GM18868 (cell line): ENCODE measurements around the gene GOLGA8R.
"Not testable (repeated sequence)": the region's sequence is repeated elsewhere in the genome, so short reads cannot be mapped to it uniquely, and the experiment has no call there.

ENCODE experiments used
- ATAC-seq: cut with Tn5 transposase; IDR thresholded peaks from one replicate; pipeline ENCODE4 v1.9.1; 2021; ENCODE audit warnings: mild to moderate bottlenecking, moderate library complexity; ENCODE audit not compliant: unreplicated experiment

GOLGA8R gene, protein sequence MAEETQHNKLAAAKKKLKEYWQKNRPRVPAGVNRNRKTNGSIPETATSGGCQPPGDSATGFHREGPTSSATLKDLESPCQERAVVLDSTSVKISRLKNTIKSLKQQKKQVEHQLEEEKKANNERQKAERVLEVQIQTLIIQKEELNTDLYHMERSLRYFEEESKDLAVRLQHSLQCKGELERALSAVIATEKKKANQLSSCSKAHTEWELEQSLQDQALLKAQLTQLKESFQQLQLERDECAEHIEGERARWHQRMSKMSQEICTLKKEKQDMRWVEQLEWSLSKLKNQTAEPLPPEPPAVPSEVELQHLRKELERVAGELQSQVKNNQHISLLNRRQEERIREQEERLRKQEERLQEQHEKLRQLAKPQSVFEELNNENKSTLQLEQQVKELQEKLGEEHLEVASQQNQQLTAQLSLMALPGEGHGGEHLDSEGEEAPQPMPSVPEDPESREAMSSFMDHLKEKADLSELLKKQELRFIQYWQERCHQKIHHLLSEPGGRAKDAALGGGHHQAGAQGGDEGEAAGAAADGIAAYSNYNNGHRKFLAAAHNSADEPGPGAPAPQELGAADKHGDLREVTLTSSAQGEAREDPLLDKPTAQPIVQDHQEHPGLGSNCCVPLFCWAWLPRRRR

DNA sequence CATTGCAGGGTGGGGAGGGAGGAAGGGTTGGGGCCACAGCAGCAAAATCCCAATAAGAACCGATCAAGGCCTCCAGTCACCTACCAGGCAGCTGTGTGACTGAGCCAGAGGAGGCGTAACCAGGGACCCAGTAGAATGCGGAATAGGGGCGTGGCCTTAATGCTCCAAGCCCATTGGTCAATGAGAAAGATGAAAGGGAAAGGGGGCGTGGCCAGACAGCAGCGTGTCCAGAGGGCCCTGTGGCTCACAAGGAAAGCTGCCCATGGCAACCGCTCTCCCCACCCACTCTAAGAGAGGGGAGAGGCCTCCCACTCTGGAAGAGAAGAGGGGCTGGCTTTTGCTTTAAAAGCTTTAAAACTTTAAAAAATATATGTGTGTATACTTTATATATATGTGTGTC is at the start of gene GOLGA8R:
Gene GOLGA8R, minus strand, starts transcription at position 101 of the 400 bp plus-strand sequence. Its CDS starts 98 bp downstream, at position 3.
- not testable (repeated sequence) for ATAC-seq

DNA sequence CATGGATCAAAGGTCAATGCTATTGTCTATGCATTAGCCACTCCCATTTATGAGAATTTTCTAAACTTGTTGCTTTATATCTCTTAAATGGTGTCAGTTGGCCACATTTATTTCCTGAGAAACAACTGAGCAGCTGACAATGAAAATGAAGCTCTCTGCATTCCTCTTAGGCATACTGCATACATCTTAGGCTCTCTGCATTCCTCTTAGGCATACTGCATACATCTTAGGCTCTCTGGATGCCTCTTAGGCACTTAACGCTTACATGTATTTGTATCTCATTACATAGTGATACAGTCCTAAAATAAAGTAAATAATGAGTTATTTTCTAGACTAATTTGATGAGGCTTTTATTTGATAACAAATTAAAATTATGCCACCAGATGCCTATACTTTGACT is 49.8 kb upstream of the GOLGA8R start:
- not testable (repeated sequence) for ATAC-seq

DNA sequence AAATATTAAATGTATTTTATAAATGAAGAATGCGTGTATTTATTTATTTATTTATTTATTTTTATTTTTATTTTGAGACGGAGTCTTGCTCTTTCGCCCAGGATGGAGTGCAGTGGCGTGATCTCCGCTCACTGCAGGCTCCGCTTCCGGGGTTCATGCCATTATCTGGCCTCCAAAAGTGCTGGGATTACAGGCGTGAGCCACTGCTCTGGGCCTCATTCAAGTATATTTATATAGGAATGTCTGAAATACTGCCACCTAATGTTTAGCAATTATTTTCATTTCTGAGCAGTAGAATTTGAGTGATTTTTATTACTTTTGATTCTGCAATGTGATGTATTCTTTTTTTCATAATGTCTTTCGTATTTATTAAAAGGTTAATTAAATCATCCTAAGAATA is 48.1 kb upstream of the GOLGA8R start:
- ATAC-seq, result not testable (repeated sequence)

DNA sequence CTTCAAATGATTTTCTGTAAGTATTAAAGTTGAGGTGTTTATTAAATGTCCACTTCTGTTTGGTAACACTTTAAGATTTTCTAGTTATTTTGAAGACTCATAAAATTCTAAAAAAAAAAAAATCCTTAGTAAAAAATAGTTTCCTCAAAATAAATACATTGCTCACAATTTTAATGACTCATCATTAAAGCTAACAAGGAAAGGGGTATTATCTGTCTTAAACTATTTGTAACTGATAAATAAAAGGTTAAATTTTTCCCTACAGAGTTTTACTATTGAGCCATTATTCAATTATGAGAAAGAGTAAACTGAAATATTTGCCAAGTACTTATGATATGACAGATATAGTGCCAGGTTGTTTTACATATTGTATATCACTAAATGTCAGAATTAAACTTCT is 38.6 kb upstream of the GOLGA8R start:
- ATAC-seq, result not testable (repeated sequence)

DNA sequence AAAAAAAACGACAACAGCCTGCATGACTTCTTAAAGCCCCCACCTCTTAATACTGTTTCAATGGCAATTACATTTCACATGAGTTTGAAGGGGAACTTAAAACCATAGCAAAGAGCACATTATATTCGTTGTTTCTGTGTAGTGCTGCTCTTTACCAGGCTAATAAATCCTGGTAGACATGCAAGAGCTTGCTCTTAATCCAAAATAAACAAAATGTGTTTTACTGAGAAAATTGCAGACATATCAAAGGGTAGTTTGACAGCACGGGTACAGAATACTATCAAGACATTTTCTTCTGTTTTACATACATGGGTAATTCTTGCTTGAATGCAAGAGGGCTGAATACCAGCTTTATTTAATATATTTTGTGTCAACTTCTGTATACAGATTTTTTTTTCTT is 24.3 kb upstream of the GOLGA8R start:
- ATAC-seq, result not testable (repeated sequence)

DNA sequence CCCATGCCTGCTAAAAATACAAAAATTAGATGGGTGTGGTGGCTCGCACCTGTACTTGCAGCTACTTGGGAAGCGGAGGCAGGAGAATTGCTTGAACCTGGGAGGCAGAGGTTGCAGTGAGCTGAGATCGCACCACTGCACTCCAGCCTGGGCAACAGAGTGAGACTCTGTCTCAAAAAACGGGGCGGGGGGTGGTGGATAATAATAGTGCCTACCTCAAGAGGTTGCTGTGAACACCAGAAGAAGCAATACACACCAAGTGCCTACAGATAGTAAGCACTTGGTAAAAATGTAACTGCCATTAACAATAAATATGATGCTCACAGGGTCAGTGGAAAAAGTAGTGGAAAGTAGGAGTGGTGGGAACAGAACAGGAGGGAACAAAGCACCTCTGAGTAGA is 21.8 kb upstream of the GOLGA8R start:
- not testable (repeated sequence) for ATAC-seq

DNA sequence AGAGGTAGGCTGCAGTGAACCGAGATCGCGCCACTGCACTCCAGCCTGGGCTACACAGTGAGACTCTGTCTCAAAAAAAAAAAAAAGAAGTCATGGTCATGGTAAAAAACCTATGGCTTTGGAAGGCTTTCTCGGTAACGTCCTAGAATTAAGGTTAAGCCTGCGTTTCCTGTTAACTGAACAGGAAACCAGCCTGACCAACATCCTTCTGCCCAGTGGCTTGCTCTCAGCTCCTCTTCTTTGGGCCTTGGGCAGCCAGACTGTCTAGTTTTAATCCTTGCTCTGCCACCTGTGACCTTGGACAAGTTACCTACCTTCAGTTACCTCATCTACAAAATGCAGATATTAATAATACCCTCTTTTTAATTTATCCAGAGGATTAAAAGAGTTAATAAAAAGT is 6.7 kb upstream of the GOLGA8R start:
- not testable (repeated sequence) for ATAC-seq

DNA sequence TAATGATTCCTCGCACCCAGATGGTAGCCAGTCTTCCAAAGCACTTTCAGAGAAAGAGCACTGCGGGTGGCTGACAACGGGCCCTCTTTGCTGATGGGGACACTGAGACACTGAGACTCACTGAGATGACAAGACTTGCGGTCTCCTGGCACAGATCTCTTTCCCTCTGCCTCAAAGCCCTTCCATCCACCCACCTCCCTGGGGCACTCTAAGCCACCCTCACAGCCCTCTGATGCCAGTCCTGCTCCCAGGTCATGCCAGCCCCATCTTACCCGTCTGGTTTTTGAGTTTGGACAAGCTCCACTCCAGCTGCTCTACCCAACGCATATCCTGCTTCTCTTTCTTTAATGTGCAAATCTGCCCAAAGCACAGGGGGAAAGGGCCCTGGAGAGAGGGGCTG is 6.4 kb downstream of the GOLGA8R start:
- not testable (repeated sequence) for ATAC-seq

DNA sequence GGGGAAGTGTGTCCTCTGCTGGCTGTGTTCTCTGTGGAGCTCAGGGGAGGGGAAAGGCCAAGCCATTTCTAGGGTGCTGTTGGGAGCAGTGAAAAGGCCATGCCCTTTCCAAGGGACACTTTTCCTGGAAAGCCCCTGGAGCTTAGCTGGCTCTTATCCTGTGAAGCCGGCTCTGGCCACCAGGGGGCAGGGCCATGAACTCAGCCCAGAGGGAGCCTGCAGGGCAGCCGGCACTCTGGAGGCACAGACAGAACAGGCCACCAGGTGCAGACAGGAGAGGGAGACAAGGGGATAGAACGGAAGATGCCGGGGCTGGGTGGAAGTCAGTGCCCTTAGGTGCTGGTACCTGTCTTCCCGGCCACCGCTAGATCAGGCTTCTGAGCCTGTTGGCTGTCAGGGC is 15.1 kb downstream of the GOLGA8R start:
- ATAC-seq, result peak; percentile 58

DNA sequence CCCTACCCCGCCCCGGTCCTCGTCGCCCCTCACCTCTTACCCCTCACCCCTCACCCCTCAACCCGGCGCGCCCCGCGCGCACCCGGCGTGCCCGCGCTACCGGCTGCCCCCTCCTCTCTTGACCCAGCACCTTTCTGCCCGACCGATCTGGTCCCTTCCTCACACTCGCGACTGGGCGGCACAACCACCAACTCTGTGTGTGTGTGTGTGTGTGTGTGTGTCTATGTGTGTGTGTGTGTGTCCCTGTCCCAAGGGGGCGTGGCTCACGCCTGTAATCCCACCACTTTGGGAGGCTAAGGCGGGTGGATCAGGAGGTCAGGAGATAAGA is 20.4 kb downstream of the GOLGA8R start:
- ATAC-seq, result peak; percentile 14

DNA sequence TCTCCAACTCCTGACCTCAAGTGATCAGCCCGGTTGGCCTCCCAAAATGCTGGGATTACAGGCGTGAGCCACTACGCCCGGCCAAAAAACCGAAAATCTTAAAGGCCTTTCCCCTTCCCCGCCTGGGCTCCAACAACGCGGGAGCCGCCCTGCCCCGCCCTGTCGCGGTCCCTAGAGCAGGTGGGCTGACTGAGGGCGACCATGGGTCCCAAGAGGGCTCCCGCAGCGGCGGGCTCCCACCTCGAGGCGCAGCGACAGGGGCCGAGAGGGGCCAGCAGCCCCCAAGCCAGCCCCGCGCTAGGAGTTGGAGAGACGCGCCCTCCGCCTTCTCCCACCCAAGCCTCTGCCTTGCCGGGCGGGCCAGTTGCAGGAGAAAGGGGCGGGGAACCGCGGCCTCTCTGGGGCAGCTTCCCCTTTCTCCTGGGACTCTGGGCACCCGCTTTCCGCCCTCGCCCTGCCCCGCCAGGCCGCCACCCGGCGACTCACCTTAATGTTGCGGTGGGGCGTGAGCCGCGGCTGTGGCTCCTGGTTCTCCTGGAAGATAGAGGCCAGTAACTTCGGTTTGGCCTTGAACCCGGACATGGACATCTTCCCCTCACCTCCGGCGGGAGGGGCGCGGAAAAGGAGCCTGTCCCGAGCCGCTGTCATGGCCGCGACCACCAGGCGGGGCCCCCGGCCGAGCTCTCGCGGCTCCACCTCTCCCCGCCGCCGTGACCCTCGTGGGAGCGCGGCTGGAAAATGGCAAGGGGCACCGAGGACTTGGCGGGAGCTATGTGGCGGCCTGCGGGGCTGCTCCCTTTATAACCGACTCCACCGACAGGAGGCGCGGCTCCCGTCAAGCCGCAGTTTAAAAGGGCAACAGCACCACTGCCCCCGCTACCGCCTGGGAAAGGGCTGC is 21.0 kb downstream of the GOLGA8R start, which contains the start of gene CHRFAM7A:
Gene CHRFAM7A, minus strand, starts transcription at position 775 of the 898 bp plus-strand sequence. CDS start 10,189 bp downstream, outside the sequence.
- ATAC-seq, result peak; percentile 43

DNA sequence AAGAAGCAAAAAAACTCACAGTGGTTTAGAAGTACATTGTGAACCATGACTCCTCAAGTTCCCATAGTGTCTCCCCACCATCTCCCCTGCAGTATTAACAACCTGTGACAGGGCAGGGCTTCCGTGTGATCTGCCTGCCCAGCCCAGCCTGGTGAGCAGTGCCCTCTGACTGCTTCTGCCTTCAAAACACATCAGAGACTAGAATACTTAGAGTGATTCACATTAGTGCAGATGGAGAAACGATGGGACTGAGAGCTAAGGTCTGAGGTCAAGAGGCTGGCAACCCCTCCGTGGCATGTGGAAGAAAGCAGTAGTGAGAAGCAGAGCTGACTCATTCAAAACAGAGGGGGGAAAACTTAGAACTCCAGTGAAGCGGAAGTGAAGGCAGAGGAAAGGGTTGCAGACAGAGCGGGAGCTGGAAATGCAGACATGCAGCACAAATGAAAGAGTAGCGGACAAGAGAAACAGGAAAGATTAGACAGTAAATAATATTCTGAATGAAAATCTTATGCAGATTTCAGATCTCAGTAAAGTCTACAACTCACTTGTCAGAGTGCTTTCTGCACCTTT is 27.7 kb downstream of the GOLGA8R start:
- not testable (repeated sequence) for ATAC-seq

DNA sequence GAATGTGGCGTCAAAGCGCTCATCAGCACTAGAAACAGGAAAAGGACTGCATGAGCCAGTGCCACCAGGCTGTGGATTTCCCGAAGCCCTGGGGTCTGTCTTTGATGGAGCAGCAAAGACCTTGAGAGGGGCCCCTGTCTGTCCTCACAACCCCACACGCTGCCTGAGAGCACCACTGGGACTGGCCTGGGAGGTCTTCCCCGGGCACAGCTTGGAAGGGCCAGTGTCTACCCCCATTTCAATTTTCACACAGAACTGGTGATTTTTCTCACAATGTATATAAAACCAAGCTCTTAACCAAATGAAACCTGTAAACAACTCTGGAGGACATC is 37.0 kb downstream of the GOLGA8R start:
- ATAC-seq, result not testable (repeated sequence)

DNA sequence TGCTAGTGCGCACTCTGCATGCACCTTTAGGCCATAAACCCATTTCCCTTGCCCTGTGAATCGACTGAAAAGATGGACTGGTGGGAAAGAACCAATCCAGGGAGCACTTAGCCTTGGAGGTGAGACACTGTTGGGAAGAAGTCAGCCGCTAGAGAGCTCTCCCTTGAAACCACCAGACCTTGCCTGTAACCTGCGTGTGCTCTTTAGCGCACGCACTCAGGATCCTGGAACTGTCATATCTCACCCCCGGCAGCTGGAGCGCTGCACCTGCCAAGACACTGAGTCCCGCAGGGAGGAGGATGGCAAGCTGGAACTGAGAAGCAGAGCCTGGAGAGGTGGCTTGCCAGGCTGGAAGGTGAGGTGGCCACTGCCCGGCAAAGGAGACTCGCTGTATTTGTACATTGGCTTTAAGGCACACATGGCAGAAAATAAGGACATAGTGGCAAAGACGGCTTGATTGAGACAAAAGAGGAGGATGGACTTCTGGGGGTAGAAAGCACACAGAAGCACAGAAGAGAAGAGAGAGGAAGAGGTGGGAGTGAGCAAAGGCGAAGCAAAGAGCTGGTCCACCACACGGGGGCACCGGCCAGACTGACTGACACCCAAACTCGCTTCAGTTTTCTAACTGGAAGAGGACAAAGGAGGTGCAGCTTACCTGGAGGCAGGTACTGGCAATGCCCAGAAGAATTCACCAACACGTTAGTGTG is 37.5 kb downstream of the GOLGA8R start:
- ATAC-seq, result not testable (repeated sequence)

DNA sequence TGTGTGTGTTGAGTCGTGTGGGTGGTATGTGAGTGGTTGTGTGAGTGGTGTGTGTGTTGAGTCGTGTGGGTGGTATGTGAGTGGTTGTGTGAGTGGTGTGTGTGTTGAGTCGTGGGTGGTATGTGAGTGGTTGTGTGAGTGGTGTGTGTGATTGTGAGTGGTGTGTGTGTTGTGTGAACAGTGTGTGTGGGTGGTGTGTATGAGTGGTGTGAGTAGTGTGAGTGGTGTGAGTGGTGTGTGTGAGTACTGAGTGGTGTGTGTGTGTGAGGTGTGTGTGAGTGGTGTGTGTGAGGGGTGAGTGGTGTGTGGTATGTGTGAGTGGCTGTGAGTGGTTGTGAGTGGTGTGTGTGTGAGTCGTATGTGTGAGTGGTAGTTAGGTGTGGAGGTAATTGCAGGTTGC is 38.2 kb downstream of the GOLGA8R start:
- ATAC-seq, result not testable (repeated sequence)

DNA sequence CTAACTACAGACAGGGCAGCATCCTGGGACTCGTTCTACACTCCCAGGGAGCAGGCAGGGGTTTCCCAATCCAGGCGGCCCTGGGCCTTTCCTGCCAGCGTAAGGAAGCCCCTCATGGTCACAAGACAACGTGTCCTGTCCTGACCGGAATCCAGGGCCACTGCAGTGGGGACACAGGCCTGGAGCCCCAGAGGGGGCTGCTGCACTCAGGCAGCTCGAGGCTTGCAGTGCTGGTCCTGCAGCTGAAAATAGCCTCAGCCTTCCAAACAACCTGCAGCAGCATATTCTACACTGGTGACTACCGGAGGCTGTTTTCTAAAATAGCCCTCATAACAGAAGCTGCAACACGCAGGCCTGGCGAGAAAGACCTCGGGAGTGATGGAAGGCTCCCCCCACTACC is 39.2 kb downstream of the GOLGA8R start:
- not testable (repeated sequence) for ATAC-seq

DNA sequence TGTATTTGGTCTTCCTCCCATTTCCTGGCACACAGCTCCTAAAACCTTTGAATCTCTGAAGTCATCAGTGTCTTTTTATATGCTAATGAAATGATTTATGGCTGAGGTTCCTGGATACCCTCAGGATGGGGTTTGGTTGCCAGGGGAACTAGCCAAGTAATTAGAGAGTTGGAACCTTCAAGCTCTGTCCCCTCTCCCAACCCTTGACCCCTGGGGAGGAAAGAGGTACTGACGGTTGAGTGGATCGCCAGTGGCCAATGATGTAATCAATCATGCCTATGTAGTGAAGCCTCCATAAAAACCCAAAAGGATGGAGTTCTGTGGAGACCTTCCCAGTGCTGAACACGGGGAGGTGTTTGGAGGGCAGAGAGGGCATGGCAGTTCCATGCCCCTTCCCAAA is 45.8 kb downstream of the GOLGA8R start:
- not testable (repeated sequence) for ATAC-seq

DNA sequence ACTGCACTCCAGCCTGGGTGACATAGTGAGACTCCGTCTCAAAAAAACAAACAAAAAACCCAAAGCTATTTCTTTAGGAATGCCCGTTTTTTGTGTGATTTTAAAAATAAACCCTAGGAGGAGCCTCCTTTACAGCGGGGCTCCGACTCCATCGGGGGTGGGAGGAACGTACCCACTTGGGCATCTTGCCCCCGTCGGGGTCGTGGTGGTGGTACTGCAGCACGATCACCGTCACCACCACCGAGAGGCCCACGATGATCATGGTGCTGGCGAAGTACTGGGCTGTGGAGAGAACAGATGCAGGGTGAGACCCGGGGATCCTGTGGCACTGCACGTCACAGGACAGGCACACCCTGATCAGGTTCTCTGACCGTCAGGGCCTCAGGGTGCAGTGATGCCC is 46.8 kb downstream of the GOLGA8R start:
- ATAC-seq, result not testable (repeated sequence)

DNA sequence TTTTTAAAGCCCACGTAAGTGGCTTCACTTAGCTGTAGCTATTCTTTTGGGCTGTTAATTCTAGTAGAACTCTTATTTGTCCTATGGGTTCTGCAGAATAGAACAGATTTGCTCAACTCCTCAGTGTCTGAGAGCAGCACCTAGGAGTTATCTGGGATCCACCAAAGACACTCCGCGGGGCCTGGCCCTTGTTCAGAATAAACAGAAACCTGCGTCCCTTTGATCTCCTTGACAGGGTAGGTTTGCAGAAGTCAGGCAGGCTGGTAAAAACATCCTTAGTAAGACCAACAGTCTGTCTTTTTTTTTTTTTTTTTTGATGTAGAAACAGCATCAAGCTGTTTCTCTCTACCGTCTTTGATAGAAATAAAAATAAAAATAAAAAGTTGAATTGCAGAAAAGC is 52.7 kb downstream of the GOLGA8R start:
- not testable (repeated sequence) for ATAC-seq

DNA sequence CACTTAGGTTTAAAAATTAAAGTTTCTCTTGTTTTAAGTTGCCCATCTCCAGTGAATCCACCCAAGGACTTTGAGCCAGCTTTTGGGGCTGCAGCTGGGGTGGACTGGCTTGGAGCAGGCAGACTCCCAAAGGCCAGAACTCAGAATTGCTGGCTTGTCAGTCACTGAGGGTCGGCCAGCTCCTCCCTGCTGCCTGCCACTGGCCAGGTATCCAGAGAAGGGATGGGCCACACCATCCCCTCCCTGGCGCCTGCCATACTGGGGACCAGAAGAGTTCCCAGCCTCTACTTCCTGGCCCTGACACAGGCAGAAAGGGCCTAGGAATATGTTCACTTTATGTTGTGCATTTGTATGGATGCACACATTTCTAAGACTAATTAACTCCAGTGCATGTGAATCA is 53.1 kb downstream of the GOLGA8R start:
- not testable (repeated sequence) for ATAC-seq
